ENCODE data around the gene MED13L.

DNA sequence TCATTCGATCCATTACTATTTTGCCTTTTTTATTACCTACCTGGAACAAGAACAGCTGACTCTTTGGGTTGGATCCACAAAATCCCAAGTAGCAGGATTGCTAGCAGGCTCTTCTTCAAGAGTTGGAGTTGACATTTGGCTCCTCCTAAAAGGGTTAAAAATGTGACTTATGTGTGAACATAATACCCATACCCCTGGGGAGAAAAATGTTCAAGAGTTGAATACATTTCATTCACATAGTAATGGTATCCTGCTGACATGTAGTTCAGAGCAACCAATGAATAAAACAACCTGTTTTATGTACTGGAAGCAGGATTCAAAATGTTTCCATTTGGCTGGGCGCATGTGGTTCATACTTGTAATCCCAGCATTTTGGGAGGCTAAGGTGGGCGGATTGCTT, 264.7 kb downstream of the MED13L start:
- TF ChIP-seq POLR2A (IDR thresholded peaks at IDR 0.05) (no peak), CTCF (IDR thresholded peaks at IDR 0.05) (no peak)
